Omental fat pad (tissue), 4 donors: ENCODE data around the gene GLB1L2. TPM values are rescaled to one million over a fixed set of nuclear protein-coding genes. Genes with fewer than 3 reads are reported as not detected.

Experiments
- ATAC-seq: fragments of 150-250 bp; one replicate; pipeline ENCODE4 v1.9.1; 2016; ENCODE audit warnings: mild to moderate bottlenecking, moderate library complexity; ENCODE audit not compliant: low FRiP score
- DNase-seq: peaks from one replicate; pipeline ENCODE4 v3.0.0-alpha.2; 2019; ENCODE audit warnings: low spot score
- CTCF ChIP-seq, 3 donors: fragments of 450-650 bp; IDR thresholded peaks; one replicate each; pipeline ENCODE4 v1.5.1; 2016 to 2017; ENCODE audit warnings: antibody characterized with exemption in 3 of 3, mild to moderate bottlenecking in 3 of 3, moderate library complexity in 2 of 3
- total RNA-seq, 4 donors: library from RNA; depleted of rRNA; stranded (reverse); fragments of >200 nt; gene quantifications; one replicate each; pipeline ENCODE4 v1.1.0, GENCODE V29; 2016

The GLB1L2 gene
- total RNA-seq, 4 donors from 2014 or later = 1.8 to 5.5 (median 2.4) TPM

- ATAC-seq (no peak), DNase-seq (no peak)
- no peak for TF ChIP-seq CTCF (IDR thresholded peaks at IDR 0.05)
Measured at GRCh38 chr11:134356656-134357544, 25.1 kb downstream of the GLB1L2 start.

GRCh38 chr11:134357545-134357839 is 25.7 kb downstream of the GLB1L2 start:
- DNase-seq = no peak

GRCh38 chr11:134358165-134358855 is 26.5 kb downstream of the GLB1L2 start:
- ATAC-seq = no peak
- DNase-seq = no peak
- no peak for TF ChIP-seq CTCF (IDR thresholded peaks at IDR 0.05)

More at GRCh38 chr11:134357545-134357839, 25.7 kb downstream of the GLB1L2 start:
- no peak for TF ChIP-seq CTCF (IDR thresholded peaks at IDR 0.05)
- no peak for ATAC-seq

- DNase-seq = no peak
- no peak for ATAC-seq
- no peak for TF ChIP-seq CTCF (IDR thresholded peaks at IDR 0.05)
Measured at GRCh38 chr11:134358856-134359490, 27.2 kb downstream of the GLB1L2 start.

- no peak for DNase-seq
- TF ChIP-seq CTCF (IDR thresholded peaks at IDR 0.05) = no peak
Measured at GRCh38 chr11:134359646-134360045, 27.9 kb downstream of the GLB1L2 start.

GRCh38 chr11:134360050-134360835 is 28.5 kb downstream of the GLB1L2 start:
- peak; percentile 49 for DNase-seq
- ATAC-seq = peak; percentile 78
- TF ChIP-seq CTCF (IDR thresholded peaks at IDR 0.05) = peak in 1 of 3 donors; percentile 9

More at GRCh38 chr11:134359646-134360045, 27.9 kb downstream of the GLB1L2 start:
- no peak for ATAC-seq
